GM21576 (cell line): Measurements from ENCODE around the gene SBDS.
A peak's percentile ranks its signal among the peaks of the same experiment; 100 is the strongest.
"Not testable (repeated sequence)": the region's sequence is repeated elsewhere in the genome, so short reads cannot be mapped to it uniquely, and the experiment has no call there.

Source experiments
- ATAC-seq: cut with Tn5 transposase; IDR thresholded peaks from one replicate; pipeline ENCODE4 v1.9.1; 2021; ENCODE audit warnings: mild to moderate bottlenecking, moderate library complexity; ENCODE audit not compliant: unreplicated experiment

The SBDS gene

GRCh38 chr7:66995050-66995776 is at the start of gene SBDS:
Gene SBDS, minus strand, starts transcription at chr7:66995586. Its CDS starts 169 bp downstream, at chr7:66995417.
- peak; percentile 50 for ATAC-seq

GRCh38 chr7:67043559-67043930 is 48.2 kb upstream of the SBDS start:
- not testable (repeated sequence) for ATAC-seq

- not testable (repeated sequence) for ATAC-seq
Measured at GRCh38 chr7:67042781-67043558, 47.6 kb upstream of the SBDS start.

DNA sequence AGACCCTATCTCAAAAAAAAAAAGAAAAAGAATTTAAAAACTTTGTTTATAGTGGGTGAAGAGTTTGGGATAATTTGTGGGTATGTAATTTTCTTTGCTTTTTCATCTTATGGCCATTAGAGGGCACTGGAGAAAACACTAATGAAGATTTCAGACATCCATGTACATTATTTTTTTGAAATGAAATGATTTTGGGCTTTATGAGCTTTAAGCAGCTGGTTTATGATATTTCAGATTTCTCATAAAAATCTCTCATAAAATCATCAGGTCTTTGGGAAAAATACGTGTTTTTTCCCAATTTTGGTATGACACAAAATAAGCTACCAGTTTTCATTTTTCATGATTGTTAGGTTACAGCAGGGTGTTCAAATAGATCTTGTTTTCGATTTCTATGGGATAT is 45.4 kb upstream of the SBDS start:
- not testable (repeated sequence) for ATAC-seq

- not testable (repeated sequence) for ATAC-seq
Measured at GRCh38 chr7:67036432-67037395, 41.3 kb upstream of the SBDS start.

DNA sequence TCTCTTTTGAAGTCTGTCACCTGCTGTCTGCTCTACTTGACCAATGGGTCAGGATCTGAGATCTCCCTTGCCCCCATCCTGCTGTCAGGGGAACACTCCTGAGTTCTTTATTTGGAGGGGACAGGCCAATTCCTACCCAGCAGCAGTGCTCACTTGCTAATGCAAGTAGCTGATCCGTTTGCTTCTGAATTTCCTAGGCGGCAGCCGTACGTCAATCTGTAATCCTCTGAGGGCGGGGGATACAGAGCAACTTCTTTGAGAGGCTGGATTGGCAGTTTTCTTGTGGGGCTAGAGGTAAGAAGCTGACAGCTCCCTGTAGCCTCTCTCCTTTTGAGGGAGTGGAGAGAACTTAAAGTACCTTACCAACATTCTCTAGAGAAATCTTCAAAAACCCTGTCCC is 37.9 kb upstream of the SBDS start:
- ATAC-seq, result no peak

DNA sequence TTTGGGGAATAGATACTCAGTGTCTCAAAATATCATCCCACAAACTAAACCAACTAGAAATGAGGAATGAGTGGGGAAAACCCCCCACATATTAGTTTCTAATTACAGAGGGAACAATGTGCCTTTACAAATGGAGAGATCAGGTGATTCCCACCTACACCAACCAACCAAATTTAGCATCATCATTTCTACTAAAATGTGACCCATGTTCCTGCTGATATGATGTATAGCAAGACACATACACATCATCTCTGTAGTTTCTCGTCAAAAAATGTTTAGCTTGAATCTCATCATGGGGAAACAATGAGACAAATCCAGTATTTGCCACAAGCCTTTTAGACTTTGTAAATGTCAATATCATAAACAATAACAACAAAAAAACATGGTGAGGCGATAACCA is 36.3 kb upstream of the SBDS start:
- ATAC-seq, result not testable (repeated sequence)

DNA sequence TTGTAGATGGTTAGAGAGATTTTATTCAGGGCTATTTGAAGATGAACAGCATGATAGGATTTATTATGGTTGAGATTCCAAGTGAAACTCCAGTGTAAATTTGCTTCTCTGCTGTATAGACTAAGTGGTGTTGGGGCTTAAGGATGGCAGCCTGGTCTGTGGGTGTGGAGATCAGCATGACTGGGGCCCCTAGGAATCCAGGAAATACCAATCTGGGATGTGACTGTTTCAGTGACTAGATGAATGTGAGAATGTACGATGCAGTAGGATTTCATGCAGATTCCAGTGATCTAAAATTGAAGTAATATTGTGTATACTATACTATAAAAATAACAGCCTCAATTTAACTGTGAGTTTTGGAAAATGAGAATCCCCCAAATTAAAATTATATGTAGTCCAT is 30.1 kb upstream of the SBDS start:
- ATAC-seq, result not testable (repeated sequence)

DNA sequence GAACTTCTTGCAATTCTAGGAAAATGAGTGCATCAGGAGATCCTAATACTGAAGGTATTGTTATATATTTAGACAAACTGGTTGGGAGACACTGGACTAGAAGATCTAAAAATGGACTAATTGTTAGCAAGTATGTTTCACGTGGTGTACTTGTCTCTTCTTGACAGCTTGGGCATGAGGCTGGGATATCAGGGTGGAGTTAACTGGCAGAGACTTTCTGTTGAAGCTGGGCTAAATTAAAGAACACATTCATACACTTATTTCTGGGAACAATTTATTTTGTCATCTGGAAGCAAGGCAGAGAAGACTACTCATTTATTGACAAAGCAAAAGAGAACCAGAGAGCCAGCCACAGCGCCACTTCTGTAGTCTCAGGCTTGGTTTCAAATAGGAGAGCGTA is 27.1 kb upstream of the SBDS start:
- no peak for ATAC-seq

- ATAC-seq, result no peak
Measured at GRCh38 chr7:67021260-67021659, 25.9 kb upstream of the SBDS start.

DNA sequence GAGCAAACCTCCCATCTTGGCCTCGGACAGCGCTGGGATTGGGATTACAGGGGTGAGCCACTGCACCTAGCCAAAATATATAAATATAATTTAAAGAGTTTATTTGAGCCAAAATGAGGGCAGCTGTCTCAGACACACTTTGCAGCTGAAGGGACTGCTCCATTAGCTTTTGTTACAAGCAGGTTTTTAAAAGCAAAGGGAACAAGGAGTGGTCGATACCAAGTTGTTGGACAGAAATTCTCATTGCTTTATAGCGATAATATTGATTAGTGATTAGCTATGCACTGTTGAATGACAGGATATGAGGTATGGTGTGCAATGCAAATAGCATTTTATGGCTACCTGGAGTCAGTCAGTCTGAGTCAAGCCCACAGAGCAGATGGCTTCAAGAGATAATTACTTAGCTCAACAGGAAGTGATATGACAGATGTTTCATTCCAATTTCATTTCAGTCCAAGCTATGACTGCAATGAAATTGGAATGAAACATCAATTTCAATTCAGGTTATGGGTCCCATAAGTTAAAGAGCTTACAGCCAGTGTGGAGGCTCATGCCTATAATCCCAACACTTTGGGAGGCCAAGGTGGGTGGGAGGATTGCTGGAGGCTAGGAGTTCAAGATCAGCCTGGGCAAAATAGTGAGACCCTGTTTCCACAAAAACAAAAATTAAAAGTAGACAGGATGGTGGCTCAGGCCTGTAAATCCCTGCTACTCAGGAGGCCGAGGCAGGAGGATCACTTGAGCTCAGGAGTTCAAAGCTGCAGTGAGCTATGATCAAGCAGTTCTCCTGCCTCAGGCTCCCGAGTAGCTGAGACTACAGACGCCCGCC is 24.4 kb upstream of the SBDS start:
- no peak for ATAC-seq

DNA sequence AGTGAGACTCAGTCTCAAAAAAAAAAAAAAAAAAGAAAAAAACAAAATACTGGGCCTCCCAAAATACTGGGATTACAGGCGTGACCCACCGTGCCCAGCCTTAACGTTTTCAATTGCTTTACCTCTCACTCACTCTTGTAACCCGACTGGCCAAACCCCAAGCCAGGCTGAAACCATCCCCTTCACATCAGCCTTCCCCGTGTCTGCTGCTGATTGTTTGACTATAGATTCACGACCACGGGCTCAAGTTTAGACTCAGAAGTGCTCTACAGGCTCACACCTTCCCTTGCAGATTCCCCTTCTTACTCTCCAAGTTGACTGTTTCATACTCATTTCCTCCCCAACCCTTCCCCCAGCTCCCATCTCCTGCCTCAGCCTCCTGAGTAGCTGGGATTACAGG is 23.6 kb upstream of the SBDS start:
- ATAC-seq, result no peak

- ATAC-seq, result not testable (repeated sequence)
Measured at GRCh38 chr7:67017971-67018370, 22.6 kb upstream of the SBDS start.

GRCh38 chr7:67014076-67014622 is 18.8 kb upstream of the SBDS start:
- ATAC-seq, result not testable (repeated sequence)

GRCh38 chr7:67009677-67010076 is 14.3 kb upstream of the SBDS start:
- not testable (repeated sequence) for ATAC-seq

DNA sequence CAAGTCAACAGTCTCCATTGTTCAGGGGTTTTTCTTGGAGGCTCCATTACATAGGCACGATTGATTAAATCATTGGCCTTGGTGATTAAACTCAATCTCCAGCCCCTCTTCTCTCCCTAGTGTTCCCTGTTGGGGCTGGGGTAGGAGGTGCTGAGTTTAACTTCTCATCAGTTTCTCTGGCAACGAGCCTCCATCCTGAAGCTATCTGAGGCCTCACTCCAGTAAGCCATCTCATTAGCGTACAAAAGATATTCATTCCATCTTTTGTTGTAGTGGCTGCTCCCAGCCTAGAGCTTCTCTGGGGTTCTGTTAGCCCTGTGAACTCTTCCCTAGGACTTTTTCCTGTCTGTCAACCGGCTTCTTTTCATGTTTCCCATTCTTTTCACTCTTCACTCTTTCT is 12.9 kb upstream of the SBDS start:
- no peak for ATAC-seq

GRCh38 chr7:67006965-67007364 is 11.6 kb upstream of the SBDS start:
- no peak for ATAC-seq

- not testable (repeated sequence) for ATAC-seq
Measured at GRCh38 chr7:67004145-67004544, 8.8 kb upstream of the SBDS start.

DNA sequence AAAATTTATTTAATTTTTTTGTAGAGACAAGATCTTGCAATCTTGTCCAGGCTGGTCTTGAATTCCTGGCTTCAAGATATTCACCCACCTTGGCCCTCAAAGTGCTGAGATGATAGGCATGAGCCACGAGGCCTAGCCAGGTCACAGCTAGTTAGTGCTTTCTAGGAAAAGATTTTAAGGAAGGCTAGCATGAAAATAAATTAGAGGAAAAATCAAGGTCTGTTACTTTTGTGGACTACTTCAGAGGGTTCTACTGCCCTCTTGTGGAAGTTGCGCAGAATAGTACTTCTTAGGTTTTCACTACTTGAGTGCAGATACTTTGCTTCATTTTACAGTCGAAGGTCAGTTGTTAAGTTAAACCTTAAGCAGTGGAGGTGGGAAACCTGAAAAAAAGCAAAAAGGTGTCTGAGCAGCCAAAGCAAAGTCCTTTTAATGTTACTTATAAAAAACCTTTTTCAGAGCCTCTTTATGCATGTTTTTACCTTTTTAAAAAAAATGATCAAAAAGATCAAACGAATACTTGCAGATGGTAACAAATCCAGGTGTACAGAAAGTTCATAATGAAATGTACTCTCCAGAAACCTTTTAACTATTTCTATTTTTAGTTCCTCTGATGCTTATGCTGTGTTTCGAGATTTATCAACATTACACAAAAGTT is 5.3 kb upstream of the SBDS start:
- not testable (repeated sequence) for ATAC-seq
